Activated T-cell treated with anti-CD3 and anti-CD28 coated beads, Interleukin-2, amount 50 U/mL, for 24 hours (primary cell): ENCODE measurements around the gene CEBPB.

ENCODE experiments used
- DNase-seq: peaks from one replicate; pipeline ENCODE4 v3.0.0-alpha.2; 2020
- H3K27ac Mint-ChIP-seq: 2 replicates; pipeline ENCODE4 v1.8.0; 2020; ENCODE audit warnings: mild to moderate bottlenecking, mixed read lengths
- H3K27me3 Mint-ChIP-seq: 2 replicates; pipeline ENCODE4 v1.8.0; 2020; ENCODE audit warnings: mixed read lengths
- H3K36me3 Mint-ChIP-seq: 2 replicates; pipeline ENCODE4 v1.8.0; 2020; ENCODE audit warnings: low read depth, mixed read lengths
- H3K4me1 Mint-ChIP-seq: 2 replicates; pipeline ENCODE4 v1.8.0; 2020; ENCODE audit warnings: low read depth, mixed read lengths
- H3K4me3 Mint-ChIP-seq: 2 replicates; pipeline ENCODE4 v1.8.0; 2020; ENCODE audit warnings: mild to moderate bottlenecking, moderate library complexity, mixed read lengths
- H3K9me3 Mint-ChIP-seq: 2 replicates; pipeline ENCODE4 v1.8.0; 2020; ENCODE audit warnings: mixed read lengths

The CEBPB gene

DNA sequence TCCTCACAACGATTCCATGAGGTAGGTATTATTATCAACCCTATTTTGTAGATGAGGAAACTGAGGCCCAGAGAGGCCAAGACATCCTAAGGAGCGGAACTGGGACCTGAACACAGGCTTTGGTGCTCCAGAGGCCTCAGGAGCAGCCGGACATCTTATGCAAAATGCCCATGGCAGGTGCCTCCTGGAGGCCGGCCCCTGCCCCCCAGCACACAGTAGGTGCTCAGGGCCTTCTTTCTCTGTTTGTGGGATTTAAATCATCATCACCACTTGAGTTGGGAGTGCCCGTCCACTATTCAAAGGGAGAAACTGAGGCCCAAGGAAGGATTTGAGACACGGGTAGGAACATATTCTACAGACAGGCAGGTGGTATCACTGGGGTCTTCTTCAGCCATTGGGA lies 41.2 kb downstream of the CEBPB start:
- Mint-ChIP-seq H3K9me3 (no peaks in the 10 kb centered on the region), H3K36me3 (no peaks in the 10 kb centered on the region), H3K27ac (no peak overlapping the region), H3K27me3 (no peaks in the 10 kb centered on the region), H3K4me1 (peaks cover 10% of the 10 kb centered on the region), H3K4me3 (no peak overlapping the region)
- no peak for DNase-seq

DNA sequence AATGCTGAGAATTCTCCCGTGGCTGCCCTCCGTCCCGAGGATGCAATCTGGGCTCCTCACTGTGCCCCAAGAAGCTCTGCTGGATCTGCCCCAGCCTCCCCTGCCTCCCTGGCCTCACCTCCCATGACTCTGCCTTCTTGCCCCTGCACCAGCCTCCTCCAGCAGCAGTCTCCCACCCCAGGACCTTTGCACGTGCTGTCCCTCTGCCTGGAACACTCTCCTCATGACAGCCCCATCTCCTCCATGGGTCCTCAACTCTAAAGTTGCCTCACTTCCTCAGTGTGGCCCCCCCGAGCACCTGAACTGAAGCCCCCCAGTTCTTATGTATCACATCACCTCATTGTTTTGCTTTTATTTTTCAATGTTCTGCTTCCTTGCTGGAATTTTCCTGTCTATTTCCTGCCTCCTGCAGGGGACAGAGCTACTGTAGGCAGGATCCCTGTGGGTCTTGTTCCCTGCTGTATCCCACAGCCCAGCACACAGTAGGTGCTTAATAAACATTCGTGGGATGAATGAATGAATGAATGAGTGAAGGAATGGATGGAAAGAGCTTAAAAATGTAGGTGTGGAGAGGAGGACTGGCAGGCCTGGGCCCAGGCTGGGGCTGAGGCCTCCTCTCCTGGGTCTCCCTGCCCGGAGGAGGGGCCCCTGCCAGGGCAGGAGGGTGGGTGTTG lies 42.2 kb downstream of the CEBPB start:
- no peak overlapping the region for H3K27ac Mint-ChIP-seq
- H3K4me1 Mint-ChIP-seq, result peaks cover 6% of the 10 kb centered on the region
- H3K27me3 Mint-ChIP-seq, result no peaks in the 10 kb centered on the region

DNA sequence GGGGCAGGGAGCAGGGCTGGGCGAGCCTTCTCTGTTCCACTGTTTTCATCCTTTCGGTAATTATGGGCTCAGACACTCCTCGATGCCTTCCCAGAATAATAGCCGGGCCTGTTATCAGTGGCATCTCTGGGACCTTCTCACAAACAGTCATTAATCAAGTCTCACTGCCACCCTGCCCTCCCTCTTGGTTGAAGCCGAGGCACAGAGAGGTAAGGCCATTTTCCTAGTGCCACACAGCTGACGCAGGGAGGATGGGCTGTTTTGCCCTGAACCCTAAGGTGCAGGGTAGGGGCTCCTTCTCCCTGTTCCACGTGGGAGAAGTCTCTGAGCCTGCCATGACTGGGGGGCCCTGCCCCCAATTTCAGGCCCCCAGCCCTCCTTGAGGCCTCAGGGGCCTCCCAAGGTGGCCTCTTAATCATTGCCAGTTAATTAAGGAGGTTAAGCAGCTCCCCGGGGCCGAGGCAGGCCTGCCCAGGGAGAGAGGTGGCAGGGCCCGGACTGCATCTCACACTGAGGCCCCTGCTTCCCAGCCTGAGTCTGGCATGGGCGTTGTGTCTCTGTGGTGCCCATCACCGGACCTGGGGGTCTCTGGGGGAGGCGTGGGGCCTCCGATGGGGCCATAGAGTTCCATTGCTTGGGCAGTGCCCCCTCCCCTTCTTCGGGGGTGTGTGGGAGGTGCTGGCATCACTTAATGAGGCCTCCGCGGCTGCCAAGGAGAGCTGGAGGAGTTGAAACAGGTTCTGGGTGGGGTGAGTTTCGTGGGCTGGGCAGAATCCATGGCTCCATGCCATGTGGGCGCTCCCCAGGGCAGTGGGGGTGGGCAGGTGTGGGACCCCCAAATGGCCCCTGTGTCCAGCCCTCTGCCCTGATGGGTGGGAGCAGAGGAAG lies 42.9 kb downstream of the CEBPB start:
- H3K27ac Mint-ChIP-seq, result no peak overlapping the region
- no peak for DNase-seq
- H3K9me3 Mint-ChIP-seq, result no peaks in the 10 kb centered on the region
- no peaks in the 10 kb centered on the region for H3K27me3 Mint-ChIP-seq
- H3K36me3 Mint-ChIP-seq, result no peaks in the 10 kb centered on the region
- H3K4me1 Mint-ChIP-seq, result peaks cover 4% of the 10 kb centered on the region
- H3K4me3 Mint-ChIP-seq, result no peak overlapping the region

More for the DNA sequence above, 42.2 kb downstream of the CEBPB start:
- no peaks in the 10 kb centered on the region for H3K36me3 Mint-ChIP-seq
- no peak overlapping the region for H3K4me3 Mint-ChIP-seq
- DNase-seq, result no peak
- H3K9me3 Mint-ChIP-seq, result no peaks in the 10 kb centered on the region

DNA sequence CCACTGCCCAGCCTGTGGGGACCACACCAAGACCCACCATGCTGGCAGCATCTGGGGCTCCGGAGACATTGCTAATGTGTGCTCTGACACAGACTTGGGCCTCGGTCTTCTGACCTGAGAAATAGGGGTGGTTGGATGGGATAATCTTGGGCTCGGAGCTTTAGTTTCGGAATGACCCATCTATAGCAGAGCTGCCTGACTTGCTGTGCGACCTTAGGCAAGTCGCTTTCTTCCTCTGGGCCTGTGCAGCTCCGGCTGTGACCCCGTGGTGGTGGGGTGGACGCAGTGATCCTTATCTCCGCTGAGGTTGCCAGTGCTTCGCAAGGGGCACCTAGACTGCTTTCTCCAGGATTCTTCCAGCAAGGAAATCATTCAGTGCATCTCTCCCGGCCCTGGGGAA lies 43.7 kb downstream of the CEBPB start:
- Mint-ChIP-seq H3K36me3 (no peaks in the 10 kb centered on the region), H3K27ac (no peak overlapping the region), H3K4me3 (no peak overlapping the region), H3K27me3 (no peaks in the 10 kb centered on the region), H3K9me3 (no peaks in the 10 kb centered on the region), H3K4me1 (peaks cover 4% of the 10 kb centered on the region)
- DNase-seq, result no peak

DNA sequence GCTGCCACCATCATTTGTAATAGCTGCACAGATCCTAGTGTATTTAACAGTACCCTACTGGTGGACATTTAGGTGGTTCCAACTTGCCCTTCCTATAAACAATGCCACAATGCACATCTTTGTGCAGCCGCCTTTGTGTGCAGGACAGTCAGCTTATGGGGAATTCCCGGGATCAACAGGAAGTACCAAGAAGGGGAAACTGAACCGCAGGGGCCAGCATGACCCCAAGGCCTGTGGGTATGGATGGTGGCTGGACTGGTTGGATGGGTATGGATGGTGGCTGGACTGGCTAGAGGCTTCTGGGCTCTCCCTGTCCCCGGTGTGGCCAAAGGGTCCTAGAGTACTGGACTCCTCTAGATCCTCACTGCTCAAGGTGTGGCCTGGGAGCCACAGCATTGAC lies 46.7 kb downstream of the CEBPB start:
- Mint-ChIP-seq H3K27ac (no peak overlapping the region), H3K4me3 (no peak overlapping the region), H3K36me3 (no peaks in the 10 kb centered on the region), H3K4me1 (peaks cover 4% of the 10 kb centered on the region), H3K27me3 (no peaks in the 10 kb centered on the region), H3K9me3 (no peaks in the 10 kb centered on the region)
- no peak for DNase-seq

DNA sequence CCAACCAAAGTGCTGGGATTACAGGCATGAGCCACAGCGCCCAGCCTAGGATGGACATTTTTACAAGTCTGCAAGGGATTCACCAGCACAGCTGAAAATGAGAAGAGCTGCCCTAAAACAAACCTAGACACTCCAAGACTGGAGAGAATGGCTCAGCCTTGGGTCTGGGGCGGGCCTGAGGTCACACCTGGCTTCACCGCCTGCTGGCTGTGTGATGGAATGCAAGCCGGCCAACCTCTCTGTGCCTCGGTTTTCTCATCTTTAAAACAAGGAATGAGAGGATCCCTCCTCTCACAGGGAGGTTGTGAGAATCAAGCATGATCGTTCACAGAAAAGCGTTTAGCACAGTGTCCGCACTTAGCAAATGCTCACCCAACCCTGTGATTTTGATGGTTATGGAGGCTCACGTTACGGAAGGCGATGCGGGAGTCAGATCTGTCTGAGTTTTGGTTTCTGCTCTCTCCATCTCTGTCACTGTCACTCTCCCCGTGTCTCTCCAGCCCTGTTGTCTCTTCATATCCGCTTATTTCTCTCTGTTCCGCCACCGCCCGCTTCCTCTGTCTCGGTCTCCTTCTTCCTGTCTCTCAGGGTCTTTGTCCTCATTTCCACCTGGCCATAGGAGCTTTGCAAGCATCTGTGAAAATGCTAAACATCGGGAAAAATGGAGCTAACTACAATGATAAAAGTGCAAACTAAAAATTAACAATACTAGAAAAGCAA lies 47.6 kb downstream of the CEBPB start:
- Mint-ChIP-seq H3K4me1 (peaks cover 4% of the 10 kb centered on the region), H3K4me3 (no peak overlapping the region), H3K36me3 (no peaks in the 10 kb centered on the region), H3K27me3 (no peaks in the 10 kb centered on the region), H3K9me3 (no peaks in the 10 kb centered on the region), H3K27ac (no peak overlapping the region)
- no peak for DNase-seq

DNA sequence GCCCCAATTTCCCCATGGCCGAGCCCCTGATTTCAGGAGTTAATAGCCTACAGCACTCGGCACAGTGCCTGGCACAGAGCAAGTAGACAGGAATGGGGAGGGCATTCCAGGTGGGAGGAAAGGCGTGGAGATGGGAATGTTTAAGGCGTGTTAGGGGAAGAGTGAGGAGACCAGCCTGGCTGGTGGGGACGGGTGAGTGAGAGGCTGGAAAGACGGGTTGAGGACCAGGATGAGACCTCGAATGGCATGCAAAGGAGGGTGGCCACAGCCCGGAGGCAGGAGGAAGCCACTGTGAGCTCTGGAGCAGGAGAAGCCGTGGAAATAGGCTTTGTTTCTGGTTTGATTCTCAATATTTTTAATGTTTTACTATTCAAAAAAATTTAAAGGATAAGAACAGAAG lies 49.5 kb downstream of the CEBPB start:
- Mint-ChIP-seq H3K27me3 (no peaks in the 10 kb centered on the region), H3K4me1 (peaks cover 4% of the 10 kb centered on the region), H3K9me3 (no peaks in the 10 kb centered on the region), H3K36me3 (no peaks in the 10 kb centered on the region), H3K4me3 (no peak overlapping the region), H3K27ac (no peak overlapping the region)
- DNase-seq, result no peak

DNA sequence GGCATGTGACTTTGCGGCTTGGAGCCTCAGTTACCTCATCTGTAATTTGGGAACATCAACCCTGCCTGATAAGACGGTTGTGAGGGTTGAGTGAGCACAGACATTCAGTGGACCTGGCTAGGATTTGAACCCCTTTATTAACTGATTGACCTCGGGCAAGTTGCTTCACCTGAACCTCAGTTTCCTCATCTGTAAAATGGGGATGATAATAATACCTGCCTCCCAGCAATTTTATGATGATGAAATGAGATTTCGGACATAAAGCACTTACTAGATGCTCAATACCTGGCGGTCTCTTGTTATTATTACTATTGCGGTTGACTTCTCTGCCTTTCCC lies 51.5 kb downstream of the CEBPB start:
- no peak overlapping the region for H3K4me3 Mint-ChIP-seq

More for the DNA sequence above, 51.5 kb downstream of the CEBPB start:
- no peaks in the 10 kb centered on the region for H3K4me1 Mint-ChIP-seq
- H3K27ac Mint-ChIP-seq, result no peak overlapping the region
- no peaks in the 10 kb centered on the region for H3K9me3 Mint-ChIP-seq
- no peak for DNase-seq
- no peaks in the 10 kb centered on the region for H3K27me3 Mint-ChIP-seq
- H3K36me3 Mint-ChIP-seq, result no peaks in the 10 kb centered on the region
